NCI-H2196 (cell line): Measurements from ENCODE around the gene PINK1.

Experiments
- DNase-seq: peaks from one replicate; lab custom pipeline; 2025; ENCODE audit not compliant: unreplicated experiment; lab: John Stamatoyannopoulos, UW

Gene PINK1

GRCh38 chr1:20610970-20611369, 22.3 kb upstream of the PINK1 start:
- no peak for DNase-seq

- DNase-seq: no peak
Measured at GRCh38 chr1:20611652-20612051, 21.6 kb upstream of the PINK1 start.

DNA sequence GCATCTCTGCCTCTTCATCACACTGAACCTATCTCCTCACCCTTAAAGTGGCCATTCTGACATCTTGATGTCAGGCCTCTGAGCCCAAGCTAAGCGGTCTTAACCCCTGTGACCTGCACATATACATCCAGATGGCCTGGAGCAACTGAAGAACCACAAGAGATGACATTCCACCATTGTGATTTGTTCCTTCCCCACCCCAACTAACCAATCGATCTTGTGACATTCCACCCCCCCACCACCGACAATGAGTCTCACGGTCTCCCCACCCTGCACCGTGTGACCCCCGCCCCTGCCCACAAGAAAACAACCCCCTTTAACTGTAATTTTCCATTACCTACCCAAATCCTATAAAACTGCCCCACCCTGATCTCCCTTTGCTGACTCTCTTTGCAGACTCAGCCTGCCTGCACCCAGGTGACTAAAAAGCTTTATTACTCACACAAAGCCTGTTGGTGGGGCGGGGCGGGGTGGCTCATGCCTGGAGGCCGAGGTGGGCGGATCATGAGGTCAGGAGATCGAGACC, 21.0 kb upstream of the PINK1 start:
- no peak for DNase-seq

GRCh38 chr1:20614131-20614579, 19.1 kb upstream of the PINK1 start:
- no peak for DNase-seq

DNA sequence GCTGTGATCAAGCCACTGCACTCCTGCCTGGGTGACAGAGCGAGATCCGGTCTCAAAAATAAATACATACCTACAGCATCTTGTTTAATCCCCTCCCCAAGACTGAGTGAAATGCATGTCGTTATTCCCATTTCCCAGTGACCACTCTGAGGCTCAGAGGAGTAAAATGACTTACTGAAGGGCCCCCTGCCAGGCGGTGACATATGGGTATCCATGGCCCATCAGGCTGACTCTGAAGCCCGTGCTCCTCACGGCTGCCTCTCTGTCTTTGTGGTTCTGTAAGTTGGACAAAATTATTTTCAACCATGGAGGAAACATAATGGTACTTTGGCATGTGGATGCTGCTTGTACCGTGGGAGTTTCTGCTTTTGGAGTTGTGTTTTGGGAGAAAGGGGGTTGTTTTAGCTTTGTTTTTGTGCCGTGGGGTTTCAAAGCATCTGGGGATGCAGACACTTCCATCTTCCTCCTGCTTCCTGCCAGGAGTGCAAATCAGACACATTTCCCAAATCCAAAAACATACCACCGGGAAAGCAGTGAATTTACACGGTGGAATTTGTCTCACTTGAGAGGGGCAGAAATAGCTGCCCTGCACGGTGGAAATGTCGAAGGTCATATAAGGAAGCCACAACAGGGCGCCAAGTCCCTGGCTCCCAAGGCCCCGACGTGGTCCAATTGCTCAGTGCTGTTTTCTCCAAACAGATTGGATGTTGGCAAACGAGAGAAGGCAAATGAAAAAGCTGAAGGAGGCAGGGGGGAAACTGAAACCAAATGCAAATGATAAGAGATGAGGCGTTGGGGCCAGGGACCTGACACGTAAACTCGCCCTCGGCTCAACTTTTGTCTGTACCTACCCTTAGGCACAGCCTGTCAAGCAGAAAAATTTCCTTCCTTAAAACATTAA, 17.1 kb upstream of the PINK1 start:
- no peak for DNase-seq

DNA sequence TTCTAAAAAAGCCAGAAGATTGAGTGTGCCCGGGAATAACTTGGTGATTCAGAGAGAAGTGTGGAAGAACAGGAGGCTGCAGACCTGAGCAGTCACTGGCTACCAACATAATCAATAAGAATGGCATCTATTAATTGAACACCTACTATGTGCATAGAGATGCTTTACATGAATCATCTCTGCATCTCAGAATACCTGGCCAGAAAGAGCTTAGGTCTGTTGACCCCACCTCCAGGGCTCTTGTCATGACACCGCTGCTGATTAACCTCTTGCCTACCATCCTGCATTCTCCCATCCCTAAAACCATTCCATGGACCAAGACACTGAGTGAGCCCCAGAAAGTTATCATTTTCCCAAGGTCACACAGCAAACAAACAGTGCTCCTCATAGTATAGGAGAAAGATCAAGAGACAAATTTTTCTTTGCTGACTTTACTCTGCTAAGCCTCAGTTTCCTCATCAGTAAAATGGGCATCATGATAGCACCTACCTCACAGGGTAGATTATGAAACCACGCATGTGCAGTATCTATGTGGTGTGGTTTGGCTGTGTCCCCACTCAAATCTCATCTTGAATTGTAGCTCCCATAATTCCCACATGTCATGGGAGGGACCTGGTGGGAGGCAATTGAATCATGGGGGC, 16.3 kb upstream of the PINK1 start:
- no peak for DNase-seq

DNA sequence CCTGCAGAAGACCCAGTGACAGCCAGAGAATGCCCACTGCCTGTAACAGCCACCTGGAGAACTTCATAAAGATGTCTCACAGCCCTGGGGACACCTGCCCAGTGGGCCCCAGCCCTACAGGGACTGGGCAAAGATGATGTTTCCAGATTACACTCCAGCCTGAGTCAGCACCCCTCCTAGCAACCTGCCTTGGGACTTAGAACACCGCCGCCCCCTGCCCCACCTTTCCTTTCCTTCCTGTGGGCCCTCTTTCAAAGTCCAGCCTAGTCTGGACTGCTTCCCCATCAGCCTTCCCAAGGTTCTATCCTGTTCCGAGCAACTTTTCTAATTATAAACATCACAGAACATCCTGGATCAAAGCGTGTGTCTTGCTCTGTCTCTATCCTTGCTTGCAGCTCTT, 14.7 kb upstream of the PINK1 start:
- DNase-seq: no peak

DNA sequence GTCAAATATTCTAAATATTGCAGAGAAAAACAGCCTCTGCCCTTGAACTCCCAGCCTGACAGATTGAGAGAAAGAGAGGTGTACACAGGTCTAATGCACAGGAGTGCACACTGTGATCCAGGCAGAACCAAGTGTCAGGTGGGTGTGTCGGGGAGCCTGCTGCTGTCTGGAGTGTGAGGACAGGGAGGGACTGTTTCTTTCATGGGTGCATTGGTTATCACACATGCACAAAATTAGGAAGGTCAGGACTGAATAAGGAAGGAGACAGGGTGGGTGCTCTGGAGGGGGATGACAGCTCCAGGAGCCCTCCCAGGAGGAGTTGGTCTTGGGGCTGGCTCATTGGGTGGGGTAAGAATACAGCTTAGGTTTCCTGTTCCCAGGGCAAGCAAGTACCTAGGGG, 13.3 kb upstream of the PINK1 start:
- DNase-seq: no peak

GRCh38 chr1:20621012-20621411, 12.2 kb upstream of the PINK1 start:
- no peak for DNase-seq

DNA sequence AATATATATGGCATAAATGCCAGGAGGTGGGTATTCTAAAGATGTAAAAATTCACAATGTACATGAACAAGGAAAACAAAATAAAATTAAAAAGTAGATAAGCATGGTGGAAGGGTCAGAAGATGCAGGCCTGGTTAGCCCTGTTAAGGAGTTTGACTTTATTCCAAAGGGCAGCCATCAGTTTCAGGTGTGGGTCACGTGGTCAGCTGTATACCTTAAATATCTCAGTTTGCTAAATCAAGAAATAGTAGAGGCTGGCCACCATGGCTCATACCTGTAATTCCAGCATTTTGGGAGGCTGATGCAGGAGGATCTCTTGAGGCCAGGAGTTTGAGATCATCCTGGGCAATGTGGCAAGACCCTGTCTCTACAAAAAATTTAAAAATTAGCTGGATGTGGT, 8.5 kb upstream of the PINK1 start:
- DNase-seq: no peak

GRCh38 chr1:20625176-20626097, 7.8 kb upstream of the PINK1 start:
- DNase-seq: no peak

DNA sequence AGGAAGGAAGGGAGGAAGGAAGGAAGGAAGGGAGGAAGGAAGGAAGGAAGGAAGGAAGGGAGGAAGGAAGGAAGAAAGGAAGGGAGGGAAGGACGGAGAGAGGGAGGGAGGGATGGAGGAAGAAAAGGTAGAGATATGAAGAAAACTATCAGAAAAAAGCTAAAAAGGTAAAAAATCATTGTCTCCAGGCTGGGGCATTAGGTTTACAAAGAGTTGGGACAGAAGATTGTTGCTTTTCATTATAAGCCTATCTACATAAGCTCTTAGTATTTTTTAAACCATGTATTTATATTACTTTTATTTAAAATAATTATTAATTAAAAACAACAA, 7.2 kb upstream of the PINK1 start:
- no peak for DNase-seq

GRCh38 chr1:20626524-20626923, 6.7 kb upstream of the PINK1 start:
- no peak for DNase-seq

- DNase-seq: no peak
Measured at GRCh38 chr1:20630729-20631128, 2.5 kb upstream of the PINK1 start.

- no peak for DNase-seq
Measured at GRCh38 chr1:20632386-20632785, 872 bp upstream of the PINK1 start.

DNA sequence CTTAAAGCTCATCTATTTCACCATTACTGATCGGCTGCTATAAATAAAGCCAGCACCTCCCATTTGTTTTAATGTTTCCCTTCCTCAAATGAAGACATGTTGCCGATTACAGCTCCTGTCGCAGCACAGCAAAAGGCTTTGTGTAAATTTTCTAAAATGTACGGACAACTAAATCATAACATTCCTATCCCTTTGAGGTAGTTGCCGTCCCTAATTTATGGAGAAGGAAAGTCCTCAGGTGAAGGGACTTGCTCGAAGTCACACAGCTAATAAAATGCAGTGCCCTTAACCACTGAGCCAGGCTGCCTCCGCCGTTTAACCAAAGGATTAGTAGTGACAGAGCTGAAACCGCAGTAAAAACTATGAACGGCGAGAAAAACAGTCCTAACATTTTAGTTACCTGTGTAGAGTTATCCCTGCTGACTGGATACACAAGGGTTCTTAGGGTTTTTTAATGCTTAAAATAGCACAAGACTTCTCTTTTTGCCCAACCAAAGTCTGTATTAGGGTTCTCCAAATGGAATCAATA, 871 bp downstream of the PINK1 start:
- DNase-seq: no peak

- DNase-seq: peak; percentile 68
Measured at GRCh38 chr1:20634594-20635084, 1.4 kb downstream of the PINK1 start.

DNA sequence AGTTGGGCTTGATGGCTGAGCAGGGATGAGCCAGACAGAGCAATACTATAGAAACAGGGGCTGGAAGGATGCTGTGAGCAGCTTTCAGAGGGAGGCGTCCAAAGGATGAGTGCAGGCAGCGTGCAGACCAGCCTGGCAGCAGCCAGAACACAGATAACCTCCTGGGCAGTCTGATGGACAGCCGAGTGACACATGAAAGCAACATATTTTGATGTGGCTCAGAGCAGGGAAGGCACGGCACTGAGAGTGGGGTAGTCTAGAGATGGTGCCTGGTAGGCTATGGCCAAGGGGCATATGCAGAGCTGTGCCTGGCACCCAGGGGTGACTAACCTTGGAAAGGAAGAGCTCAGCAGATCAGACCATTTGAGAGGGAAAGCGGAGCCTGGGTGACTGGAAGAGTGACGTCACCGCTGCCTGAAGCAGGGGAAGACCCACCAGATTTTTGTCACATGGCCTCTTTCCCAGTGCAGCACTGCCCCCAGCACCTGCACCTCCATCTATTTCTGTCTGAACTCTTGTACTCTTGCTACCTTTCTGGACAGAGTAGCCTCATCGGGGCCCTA, 3.6 kb downstream of the PINK1 start:
- no peak for DNase-seq

DNA sequence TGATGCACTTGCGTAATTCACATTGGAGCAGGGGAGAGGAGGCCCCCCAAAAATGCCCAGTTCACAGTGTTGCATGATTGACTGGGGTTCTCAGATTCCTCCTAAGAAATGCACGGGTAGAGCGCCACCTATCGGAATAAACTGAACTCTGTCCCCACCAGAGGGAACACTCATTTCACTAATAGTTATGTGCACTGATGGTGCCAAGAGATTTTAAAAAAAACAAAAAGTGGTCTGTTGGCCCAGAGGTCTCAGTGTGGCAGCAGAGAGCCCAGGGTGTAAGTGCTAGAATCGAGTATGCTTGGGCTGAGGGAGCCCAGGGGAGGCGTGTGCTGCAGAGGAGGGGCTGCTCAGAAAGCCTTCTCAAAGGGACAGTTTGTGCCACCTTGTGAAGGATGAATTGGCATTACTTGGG, 6.9 kb downstream of the PINK1 start:
- peak; percentile 53 for DNase-seq

DNA sequence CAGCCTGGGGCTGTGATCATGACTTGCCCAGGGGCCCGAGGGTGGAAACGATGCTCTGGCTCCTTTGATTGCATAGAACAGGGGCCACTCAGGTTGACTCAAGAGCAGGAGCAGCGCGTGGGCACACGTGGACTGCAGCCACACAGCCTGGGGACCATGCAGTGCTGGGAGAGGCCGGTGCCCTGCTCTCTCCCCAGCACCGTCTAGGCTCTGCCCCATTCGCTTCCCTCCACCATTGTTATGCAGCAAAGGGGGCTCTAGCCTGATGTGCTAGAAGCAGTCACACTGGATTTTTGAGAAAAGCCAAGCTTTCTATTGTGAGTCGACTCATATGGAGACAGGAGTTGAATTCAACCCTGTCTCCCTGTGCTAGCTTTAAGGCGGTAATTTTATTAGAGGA, 8.7 kb downstream of the PINK1 start:
- no peak for DNase-seq

DNA sequence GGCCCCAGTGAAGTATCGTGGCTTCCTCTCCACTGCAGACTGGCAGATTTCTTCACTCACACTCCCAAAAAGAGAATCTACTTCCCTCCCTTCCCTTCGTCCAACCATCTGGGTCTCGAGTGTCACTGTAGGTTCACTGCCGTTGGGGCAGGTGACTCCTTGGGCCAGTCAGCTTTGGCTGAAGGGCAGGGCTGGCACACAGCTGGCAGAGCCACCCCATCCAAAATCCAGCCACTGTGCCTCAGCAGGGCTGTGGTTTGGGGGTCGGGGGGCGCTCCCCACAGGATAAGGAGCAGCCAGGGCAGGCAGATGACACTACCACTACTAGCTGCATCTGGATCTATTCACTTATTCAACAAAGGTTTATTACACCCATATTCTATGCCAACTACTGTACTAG, 9.8 kb downstream of the PINK1 start:
- DNase-seq: no peak
